SK-N-SH (cell line): ENCODE measurements around the gene ADAMTS2. TPM values are rescaled to one million over a fixed set of nuclear protein-coding genes. Genes with fewer than 3 reads are reported as not detected.

Source experiments
- CTCF ChIA-PET: fragments of 300-600, 350-600 bp; formaldehyde crosslinking; extraction: SDS; loops from one replicate; lab custom pipeline; 2021; lab: Yijun Ruan, JAX
- POLR2A ChIA-PET: fragments of 350-600 bp; sonication (Branson Sonifier 250); formaldehyde crosslinking; extraction: SDS; loops from one replicate; lab custom pipeline; 2020; ENCODE audit warnings: antibody characterized with exemption, inconsistent platforms; lab: Yijun Ruan, JAX
- DNase-seq: peaks from one replicate; pipeline ENCODE4 v3.0.0; 2012
- H2AFZ ChIP-seq: fragments of 200-600 bp; sonication (generic); 2 replicates; pipeline ENCODE4 v1.8.1; 2016; ENCODE audit warnings: antibody characterized with exemption, mild to moderate bottlenecking, low read depth
- H3F3A ChIP-seq: fragments of 200-600 bp; sonication (generic); replicated peaks from 2 replicates; pipeline ENCODE3; 2016; ENCODE audit warnings: antibody characterized with exemption, mild to moderate bottlenecking; ENCODE audit not compliant: insufficient read depth
- H3K27ac ChIP-seq, 2 experiments: fragments of 200-500 bp in 1 of 2; fragments of 200-600 bp in 1 of 2; sonication (Bioruptor generic) in 1 of 2; sonication (generic), shearing (Covaris generic) in 1 of 2; 2 replicates each; pipeline versions ENCODE4 v1.5.1 to v1.6.1; 2014 to 2016; ENCODE audit warnings: low read depth in 2 of 2, inconsistent platforms in 1 of 2, low read length in 1 of 2, mild to moderate bottlenecking in 1 of 2, mixed read lengths in 1 of 2
- H3K27me3 ChIP-seq: fragments of 200-600 bp; sonication (generic), shearing (Covaris generic); 2 replicates; pipeline ENCODE4 v1.6.1; 2016; ENCODE audit warnings: mixed run types; ENCODE audit not compliant: insufficient read depth
- H3K36me3 ChIP-seq, 2 experiments: fragments of 200-500 bp in 1 of 2; fragments of 200-600 bp in 1 of 2; sonication (Bioruptor generic) in 1 of 2; sonication (generic) in 1 of 2; replicated peaks in 1 of 2; 2 replicates each; pipeline versions ENCODE3 to v1.5.1; 2014 to 2016; ENCODE audit warnings: low read length in 1 of 2, mild to moderate bottlenecking in 1 of 2; ENCODE audit not compliant: insufficient read depth in 2 of 2, control insufficient read depth in 1 of 2
- H3K4me1 ChIP-seq, 2 experiments: fragments of 200-500 bp in 1 of 2; fragments of 200-600 bp in 1 of 2; sonication (Bioruptor generic) in 1 of 2; sonication (generic), shearing (Covaris generic) in 1 of 2; 2 replicates each; pipeline versions ENCODE4 v1.5.1 to v1.6.1; 2014 to 2016; ENCODE audit warnings: low read depth in 1 of 2, low read length in 1 of 2, mixed run types in 1 of 2; ENCODE audit not compliant: insufficient read depth in 2 of 2, control insufficient read depth in 1 of 2
- H3K4me2 ChIP-seq: fragments of 200-600 bp; sonication (generic), shearing (Covaris generic); 2 replicates; pipeline ENCODE4 v1.6.1; 2017; ENCODE audit warnings: mixed run types
- H3K4me3 ChIP-seq, 2 experiments: fragments of 200-500 bp in 1 of 2; fragments of 200-600 bp in 1 of 2; sonication (Bioruptor generic) in 1 of 2; sonication (generic), shearing (Covaris generic) in 1 of 2; 2 replicates each; pipeline versions ENCODE4 v1.5.1 to v1.8.1; 2014 to 2016; ENCODE audit warnings: low read depth in 2 of 2, inconsistent platforms in 1 of 2, low read length in 1 of 2, mild to moderate bottlenecking in 1 of 2, mixed read lengths in 1 of 2, moderate library complexity in 1 of 2
- H3K79me2 ChIP-seq: fragments of 200-600 bp; sonication (generic); 2 replicates; pipeline ENCODE4 v1.8.1; 2017; ENCODE audit warnings: mild to moderate bottlenecking; ENCODE audit not compliant: insufficient read depth
- H3K9ac ChIP-seq: fragments of 200-600 bp; sonication (generic); 2 replicates; pipeline ENCODE4 v1.6.1; 2017; ENCODE audit warnings: mixed run types
- H3K9me2 ChIP-seq: fragments of 200-600 bp; sonication (generic); 2 replicates; pipeline ENCODE4 v1.6.1; 2017; ENCODE audit warnings: mixed run types
- H3K9me3 ChIP-seq: fragments of 200-600 bp; sonication (generic); 2 replicates; pipeline ENCODE4 v1.6.1; 2017; ENCODE audit warnings: mixed run types, mild to moderate bottlenecking, moderate library complexity
- H4K20me1 ChIP-seq: fragments of 200-600 bp; sonication (generic); 2 replicates; pipeline ENCODE4 v1.6.1; 2017; ENCODE audit warnings: mild to moderate bottlenecking, mixed run types; ENCODE audit not compliant: insufficient read depth
- CHD2 ChIP-seq: fragments of 150-350 bp; IDR thresholded peaks from 2 replicates; pipeline ENCODE4 v1.6.1; 2018; ENCODE audit warnings: low read length; ENCODE audit not compliant: partially characterized antibody
- CTCF ChIP-seq: fragments of 200-600 bp; sonication (generic); IDR thresholded peaks from 2 replicates; pipeline ENCODE4 v1.6.1; 2017; ENCODE audit warnings: antibody characterized with exemption, mild to moderate bottlenecking, moderate library complexity
- ELF1 ChIP-seq: IDR thresholded peaks from 2 replicates; pipeline ENCODE4 v1.4.0; 2012
- FOXJ3 ChIP-seq: sonication (generic); formaldehyde crosslinking; IDR thresholded peaks from 2 replicates; pipeline ENCODE4 v1.5.1; 2020; ENCODE audit warnings: mild to moderate bottlenecking, missing genetic modification reagents
- GATA2 ChIP-seq: sonication (generic); formaldehyde crosslinking; IDR thresholded peaks from 2 replicates; pipeline ENCODE4 v1.5.0; 2020; ENCODE audit warnings: mild to moderate bottlenecking, missing genetic modification reagents
- POLR2AphosphoS5 ChIP-seq: IDR thresholded peaks from 2 replicates; pipeline ENCODE4 v1.6.1; 2012; ENCODE audit warnings: low read depth, low read length
- RFX5 ChIP-seq: IDR thresholded peaks from 2 replicates; pipeline ENCODE4 v1.6.1; 2012; ENCODE audit warnings: mild to moderate bottlenecking, improper control_type of control experiment, low read length
- RXRA ChIP-seq: IDR thresholded peaks from 2 replicates; pipeline ENCODE4 v1.4.0; 2012; ENCODE audit warnings: low read depth, mild to moderate bottlenecking, borderline replicate concordance
- SIN3A ChIP-seq: IDR thresholded peaks from 2 replicates; pipeline ENCODE4 v1.6.1; 2012; ENCODE audit warnings: low read depth, mild to moderate bottlenecking, low read length, moderate library complexity, borderline replicate concordance
- TEAD4 ChIP-seq: IDR thresholded peaks from 2 replicates; pipeline ENCODE4 v1.4.0; 2012; ENCODE audit warnings: mild to moderate bottlenecking, borderline replicate concordance; ENCODE audit not compliant: insufficient read depth
- USF1 ChIP-seq: IDR thresholded peaks from 2 replicates; pipeline ENCODE4 v1.4.0; 2012; ENCODE audit warnings: low read depth, borderline replicate concordance
- YY1 ChIP-seq: IDR thresholded peaks from 2 replicates; pipeline ENCODE4 v1.4.0; 2012; ENCODE audit warnings: low read depth, mild to moderate bottlenecking
- whole genome bisulfite sequencing: methylation state at CpG from one replicate; pipeline ENCODE4 v1.1.6; 2017; ENCODE audit warnings: low lambda C conversion rate; 5-methylcytosine and 5-hydroxymethylcytosine counted together
- polyA plus RNA-seq, 3 experiments: library from polyadenylated mRNA; depleted of rRNA; stranded (reverse); fragments of >200 nt; gene quantifications; 2 replicates each; pipeline ENCODE4 v1.2.3, GENCODE V29; 2012
- TF ChIP-seq, protein P1 (sequence below): IDR thresholded peaks from 2 replicates; pipeline ENCODE4; 2012
- TF ChIP-seq, protein P2 (sequence below): IDR thresholded peaks from 2 replicates; pipeline ENCODE4 v1.4.0; 2012; ENCODE audit warnings: low read depth
- TF ChIP-seq, protein P3 (sequence below): IDR thresholded peaks from 2 replicates; pipeline ENCODE4 v1.6.1; 2012; ENCODE audit warnings: mild to moderate bottlenecking, low read depth, low read length, moderate library complexity
- TF ChIP-seq, protein P4 (sequence below): fragments of 150-350 bp; IDR thresholded peaks from 2 replicates; pipeline ENCODE4 v1.6.1; 2017; ENCODE audit warnings: antibody characterized with exemption, low read length, low read depth, borderline replicate concordance

Gene ADAMTS2
- polyA plus RNA-seq, 1 of the 3 experiments (the other 2 are of a cell fraction) = 0.12 TPM

GRCh38 chr5:179137016-179137642 lies 208.1 kb downstream of the ADAMTS2 start:
- peaks cover 0 to 10% of the 10 kb centered on the region in 2 experiments; a peak in 2 of 4 replicates for H3K4me1 ChIP-seq
- H3K79me2 ChIP-seq = no peaks in the 10 kb centered on the region
- CTCF ChIA-PET = no interaction called here
- no peak overlapping the region for H3K4me3 ChIP-seq
- no peak overlapping the region for H3K4me2 ChIP-seq
- no peak overlapping the region for H3K9ac ChIP-seq
- H3K36me3 ChIP-seq = no peaks in the 10 kb centered on the region
- no peak overlapping the region for H3K27ac ChIP-seq
- no peaks in the 10 kb centered on the region for H3K27me3 ChIP-seq
- 51% methylated on average over 8 of the region's 13 CpGs for WGBS
- H3F3A ChIP-seq = no peaks in the 10 kb centered on the region
- no peaks in the 10 kb centered on the region for H3K9me2 ChIP-seq
- H2AFZ ChIP-seq = no peak overlapping the region
- no peaks in the 10 kb centered on the region for H4K20me1 ChIP-seq
- POLR2A ChIA-PET = no interaction called here
- DNase-seq = no peak
- TF ChIP-seq, protein P1, sequence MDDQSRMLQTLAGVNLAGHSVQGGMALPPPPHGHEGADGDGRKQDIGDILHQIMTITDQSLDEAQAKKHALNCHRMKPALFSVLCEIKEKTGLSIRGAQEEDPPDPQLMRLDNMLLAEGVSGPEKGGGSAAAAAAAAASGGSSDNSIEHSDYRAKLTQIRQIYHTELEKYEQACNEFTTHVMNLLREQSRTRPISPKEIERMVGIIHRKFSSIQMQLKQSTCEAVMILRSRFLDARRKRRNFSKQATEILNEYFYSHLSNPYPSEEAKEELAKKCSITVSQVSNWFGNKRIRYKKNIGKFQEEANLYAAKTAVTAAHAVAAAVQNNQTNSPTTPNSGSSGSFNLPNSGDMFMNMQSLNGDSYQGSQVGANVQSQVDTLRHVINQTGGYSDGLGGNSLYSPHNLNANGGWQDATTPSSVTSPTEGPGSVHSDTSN = no peak
- no peak for TF ChIP-seq FOXJ3 (CRISPR knock-in tag)
- no peak for TF ChIP-seq CHD2
- no peak for TF ChIP-seq YY1
- TF ChIP-seq RXRA = no peak
- TF ChIP-seq, protein P2, sequence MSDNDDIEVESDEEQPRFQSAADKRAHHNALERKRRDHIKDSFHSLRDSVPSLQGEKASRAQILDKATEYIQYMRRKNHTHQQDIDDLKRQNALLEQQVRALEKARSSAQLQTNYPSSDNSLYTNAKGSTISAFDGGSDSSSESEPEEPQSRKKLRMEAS = no peak
- TF ChIP-seq SIN3A = no peak
- TF ChIP-seq RFX5 = no peak
- H3K9me3 ChIP-seq = no peaks in the 10 kb centered on the region

DNA sequence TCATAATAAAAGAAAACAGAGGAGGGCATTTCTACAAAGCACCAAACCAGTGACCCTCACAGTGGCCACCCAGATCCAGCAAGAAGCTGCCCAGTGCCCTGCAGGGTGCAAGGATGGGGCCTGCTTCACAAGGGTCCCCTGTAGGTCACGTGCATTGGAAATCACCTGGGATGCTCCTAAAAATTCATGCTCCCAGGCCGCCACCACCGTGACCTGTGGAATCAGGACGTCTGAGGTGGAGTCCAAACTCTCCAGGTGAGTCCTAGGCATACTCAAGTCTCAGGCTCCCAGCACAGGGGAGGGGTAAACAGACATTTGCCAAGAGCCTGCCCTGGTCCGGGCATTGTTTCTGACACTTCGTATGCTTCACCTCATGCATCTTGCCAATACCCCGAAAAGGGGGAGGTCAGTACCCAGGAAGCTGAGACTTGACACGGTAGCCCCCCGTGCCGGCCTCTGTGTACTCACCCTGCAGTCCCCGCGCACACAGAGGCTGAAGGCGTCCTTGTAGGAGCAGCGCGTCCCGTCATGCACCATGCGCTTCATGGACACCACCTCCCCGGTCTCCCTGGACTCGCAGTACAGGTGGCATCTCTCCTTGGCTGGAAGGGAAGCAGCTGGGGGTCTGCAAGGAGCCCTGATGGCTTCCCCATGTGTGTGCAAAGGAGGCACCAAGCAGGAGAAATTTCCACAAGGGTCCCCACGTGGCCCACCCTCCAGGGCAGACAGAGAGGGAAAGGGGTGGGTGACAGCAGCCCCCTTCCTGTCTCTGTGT lies 209.6 kb downstream of the ADAMTS2 start:
- H4K20me1 ChIP-seq = no peaks in the 10 kb centered on the region
- TF ChIP-seq YY1 = no peak
- no peak for TF ChIP-seq CTCF
- no peak for TF ChIP-seq POLR2AphosphoS5
- TF ChIP-seq RXRA = no peak
- no peak for TF ChIP-seq SIN3A
- TF ChIP-seq, protein P3, sequence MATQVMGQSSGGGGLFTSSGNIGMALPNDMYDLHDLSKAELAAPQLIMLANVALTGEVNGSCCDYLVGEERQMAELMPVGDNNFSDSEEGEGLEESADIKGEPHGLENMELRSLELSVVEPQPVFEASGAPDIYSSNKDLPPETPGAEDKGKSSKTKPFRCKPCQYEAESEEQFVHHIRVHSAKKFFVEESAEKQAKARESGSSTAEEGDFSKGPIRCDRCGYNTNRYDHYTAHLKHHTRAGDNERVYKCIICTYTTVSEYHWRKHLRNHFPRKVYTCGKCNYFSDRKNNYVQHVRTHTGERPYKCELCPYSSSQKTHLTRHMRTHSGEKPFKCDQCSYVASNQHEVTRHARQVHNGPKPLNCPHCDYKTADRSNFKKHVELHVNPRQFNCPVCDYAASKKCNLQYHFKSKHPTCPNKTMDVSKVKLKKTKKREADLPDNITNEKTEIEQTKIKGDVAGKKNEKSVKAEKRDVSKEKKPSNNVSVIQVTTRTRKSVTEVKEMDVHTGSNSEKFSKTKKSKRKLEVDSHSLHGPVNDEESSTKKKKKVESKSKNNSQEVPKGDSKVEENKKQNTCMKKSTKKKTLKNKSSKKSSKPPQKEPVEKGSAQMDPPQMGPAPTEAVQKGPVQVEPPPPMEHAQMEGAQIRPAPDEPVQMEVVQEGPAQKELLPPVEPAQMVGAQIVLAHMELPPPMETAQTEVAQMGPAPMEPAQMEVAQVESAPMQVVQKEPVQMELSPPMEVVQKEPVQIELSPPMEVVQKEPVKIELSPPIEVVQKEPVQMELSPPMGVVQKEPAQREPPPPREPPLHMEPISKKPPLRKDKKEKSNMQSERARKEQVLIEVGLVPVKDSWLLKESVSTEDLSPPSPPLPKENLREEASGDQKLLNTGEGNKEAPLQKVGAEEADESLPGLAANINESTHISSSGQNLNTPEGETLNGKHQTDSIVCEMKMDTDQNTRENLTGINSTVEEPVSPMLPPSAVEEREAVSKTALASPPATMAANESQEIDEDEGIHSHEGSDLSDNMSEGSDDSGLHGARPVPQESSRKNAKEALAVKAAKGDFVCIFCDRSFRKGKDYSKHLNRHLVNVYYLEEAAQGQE = no peak
- no peak for TF ChIP-seq TEAD4
- TF ChIP-seq USF1 = no peak
- no peak for TF ChIP-seq ELF1
- TF ChIP-seq, protein P4, sequence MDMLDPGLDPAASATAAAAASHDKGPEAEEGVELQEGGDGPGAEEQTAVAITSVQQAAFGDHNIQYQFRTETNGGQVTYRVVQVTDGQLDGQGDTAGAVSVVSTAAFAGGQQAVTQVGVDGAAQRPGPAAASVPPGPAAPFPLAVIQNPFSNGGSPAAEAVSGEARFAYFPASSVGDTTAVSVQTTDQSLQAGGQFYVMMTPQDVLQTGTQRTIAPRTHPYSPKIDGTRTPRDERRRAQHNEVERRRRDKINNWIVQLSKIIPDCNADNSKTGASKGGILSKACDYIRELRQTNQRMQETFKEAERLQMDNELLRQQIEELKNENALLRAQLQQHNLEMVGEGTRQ = no peak
- no peak for TF ChIP-seq FOXJ3 (CRISPR knock-in tag)
- no peak for TF ChIP-seq GATA2 (CRISPR knock-in tag)

More for the DNA sequence above, 209.6 kb downstream of the ADAMTS2 start:
- no peak for DNase-seq
- H3F3A ChIP-seq = no peaks in the 10 kb centered on the region
- POLR2A ChIA-PET = no interaction called here
- H3K9me2 ChIP-seq = no peaks in the 10 kb centered on the region
- H3K9me3 ChIP-seq = no peaks in the 10 kb centered on the region
- H3K4me1 ChIP-seq = peaks cover 0 to 3% of the 10 kb centered on the region in 2 experiments; a peak in 1 of 4 replicates
- 65% methylated on average over 14 of the region's 20 CpGs for WGBS
- no peak overlapping the region for H3K4me3 ChIP-seq
- H2AFZ ChIP-seq = no peak overlapping the region
- H3K79me2 ChIP-seq = no peaks in the 10 kb centered on the region
- no peaks in the 10 kb centered on the region for H3K36me3 ChIP-seq
- no peak overlapping the region for H3K4me2 ChIP-seq
- no peak overlapping the region for H3K9ac ChIP-seq
- H3K27me3 ChIP-seq = no peaks in the 10 kb centered on the region
- H3K27ac ChIP-seq = no peak overlapping the region; a peak in 1 of 4 replicates
- CTCF ChIA-PET = interaction anchor here (1.3 kb wide), 1 partner anchor 19 kb away, joined by 3 read pairs; no protein-coding TSS in a partner anchor
